ENCODE measurements around the gene DNAJB1. TPM values are rescaled to one million over a fixed set of nuclear protein-coding genes. Genes with fewer than 3 reads are reported as not detected.

Gene DNAJB1
- total and polyA plus RNA-seq, 2 of the 4 experiments (the other 2 are of a cell fraction): 88.2 to 95.4 TPM

DNA sequence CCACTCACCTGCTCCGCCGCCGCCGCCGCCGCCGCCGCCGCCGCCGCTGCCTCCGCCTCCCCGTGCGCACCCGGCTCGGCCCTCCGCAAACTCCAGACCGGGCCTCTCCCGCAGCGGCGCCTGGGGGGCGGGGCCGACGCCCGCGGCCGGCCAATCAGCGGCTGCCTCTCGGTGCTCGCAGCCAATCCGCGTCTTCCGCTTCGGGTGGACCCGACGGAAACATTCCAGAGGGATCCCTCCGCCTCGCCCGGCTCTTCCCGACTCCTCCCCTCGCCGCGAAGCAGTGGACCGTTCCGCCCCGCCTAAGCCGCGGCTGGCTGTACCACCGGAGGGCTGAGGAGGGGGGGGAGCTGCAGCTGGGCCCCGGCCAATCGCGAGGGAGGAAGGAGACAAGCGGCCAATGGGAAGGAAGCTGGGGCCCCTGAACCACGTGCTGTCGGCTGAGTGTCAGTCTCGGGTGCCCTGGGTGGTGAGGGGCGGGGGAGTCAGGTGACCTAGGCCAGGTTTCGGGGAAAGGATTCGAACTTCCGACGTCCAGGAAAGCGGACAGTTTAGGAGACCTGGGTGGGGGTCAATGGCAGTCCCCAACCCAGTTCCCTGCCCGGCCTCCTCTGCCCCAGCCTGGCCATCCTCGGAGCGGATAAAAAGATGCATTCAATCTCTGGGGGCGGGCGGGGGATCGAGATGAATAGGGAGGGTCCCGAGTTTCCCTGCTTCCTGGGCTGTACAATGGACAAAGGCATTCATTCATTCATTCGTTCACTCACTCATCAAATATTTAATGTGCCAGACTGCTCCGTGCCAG is 22.0 kb downstream of the DNAJB1 start, which contains the start of gene GIPC1:
TSS of gene GIPC1 (minus strand) at position 99 of the 805 bp plus-strand sequence. CDS start 13,151 bp downstream, outside the sequence.
- Histone ChIP-seq H2BK20ac (ENCODE audit: low read depth, low read length) (no peak within 1 kb of the TSS), H2BK5ac (ENCODE audit: low read depth, low read length, poor library complexity, severe bottlenecking) (peak within 1 kb of the TSS; percentile 79), H3K14ac (replicated peaks; ENCODE audit: low read depth, low read length) (peak within 1 kb of the TSS; percentile 93), H4K20me1 (ENCODE audit: insufficient read depth, low read length) (peaks cover 24% of the 10 kb centered on the region), H3K56ac (ENCODE audit: extremely low read depth, insufficient read depth, low read length) (peak within 1 kb of the TSS; percentile 68; the same call in 1 of the 2 replicates), H3K27ac (ENCODE audit: insufficient read depth, low read length) (peak within 1 kb of the TSS; percentile 62), H2AK5ac (ENCODE audit: low read depth, low read length) (peak within 1 kb of the TSS; percentile 92), H3K4me3 (ENCODE audit: insufficient read depth, low read depth, low read length) (peak within 1 kb of the TSS; percentile 100), H3K23ac (ENCODE audit: low read depth, low read length) (peak within 1 kb of the TSS; percentile 32), H3K9ac (ENCODE audit: low read depth, low read length) (peak within 1 kb of the TSS; percentile 73), H3K4ac (ENCODE audit: low read depth, low read length) (peak within 1 kb of the TSS; percentile 70), H2BK120ac (ENCODE audit: low read depth, low read length) (peak within 1 kb of the TSS; percentile 38), H4K8ac (ENCODE audit: low read depth in 2 of 2, low read length in 2 of 2) (peak within 1 kb of the TSS; percentile 45 to 62), H3K4me2 (ENCODE audit: low read depth, low read length) (peak within 1 kb of the TSS; percentile 99), H4K5ac (ENCODE audit: low read depth, low read length) (peak within 1 kb of the TSS; percentile 78; the same call in 1 of the 2 replicates), H3K18ac (ENCODE audit: low read depth, low read length) (no peak within 1 kb of the TSS), H2AK9ac (replicated peaks; ENCODE audit: low read depth, low read length, poor library complexity) (peak within 1 kb of the TSS; percentile 99), H3K27me3 (ENCODE audit: control insufficient read depth, insufficient read depth, low read length) (no peaks in the 10 kb centered on the region), H3K9me1 (ENCODE audit: insufficient read depth, low read length) (peaks cover 11% of the 10 kb centered on the region), H3K4me1 (ENCODE audit: control insufficient read depth, insufficient read depth, low read length) (peaks cover 8% of the 10 kb centered on the region), H3K79me1 (ENCODE audit: low read depth in 1 of 2, low read length in 2 of 2) (peaks cover 20 to 36% of the 10 kb centered on the region in 2 experiments), H3K36me3 (ENCODE audit: control insufficient read depth, insufficient read depth, low read length) (peaks cover 11% of the 10 kb centered on the region), H4K91ac (ENCODE audit: insufficient read depth, low read depth, low read length) (peak within 1 kb of the TSS; percentile 31), H3K9me3 (ENCODE audit: control insufficient read depth, insufficient read depth, low read length) (no peaks in the 10 kb centered on the region), H2AFZ (replicated peaks; ENCODE audit: low read length, poor library complexity) (peak within 1 kb of the TSS; percentile 92), H2BK15ac (ENCODE audit: low read depth, low read length) (0 out of 3 replicates have a peak within 1 kb of the TSS, but pooled peaks have one; percentile 12)
- DNase-seq (peak; percentile 99), ATAC-seq (ENCODE audit: low read depth) (peak; percentile 99)
- in situ Hi-C loops (cut with MboI; ENCODE audit: low sequenced_read_pairs) (no loop called here), intact Hi-C loops (cut with micrococcal nuclease) (no loop called here), dilution Hi-C loops (cut with HindIII; ENCODE audit: low sequenced_read_pairs, unreplicated experiment) (no loop called here)
- CTCF ChIA-PET: no interaction called here
- POLR2A ChIA-PET (ENCODE audit: unreplicated experiment): no interaction called here
- WGBS, 2 experiments (ENCODE audit: extremely low coverage in 2 of 2, insufficient read length in 1 of 2): 0% methylated on average over 16 of the region's 71 CpGs; no CpG with 5 or more reads in 1 of the 2 experiments
- no TSS peak for BruUV-seq (replicated peaks)
- TF ChIP-seq SMC3 (IDR thresholded peaks at IDR 0.05; ENCODE audit: low read depth, low read length) (no peak), MAZ (IDR thresholded peaks at IDR 0.05; ENCODE audit: borderline replicate concordance, low read depth, low read length) (peak; percentile 83; the same call in 1 of the 2 replicates), NFE2L2 (IDR thresholded peaks at IDR 0.05; ENCODE audit: low read depth, low read length) (no peak), RAD21 (IDR thresholded peaks at IDR 0.05; ENCODE audit: low read length) (no peak), RFX5 (IDR thresholded peaks at IDR 0.05; ENCODE audit: low read depth, low read length) (0 out of 2 replicates have a peak, but pooled peaks have one; percentile 54), MAFK (IDR thresholded peaks at IDR 0.05; ENCODE audit: low read depth, low read length) (no peak), MXI1 (IDR thresholded peaks at IDR 0.05; ENCODE audit: borderline replicate concordance, low read depth, low read length) (peak; percentile 49; the same call in 1 of the 2 replicates), CHD1 (IDR thresholded peaks at IDR 0.05; ENCODE audit: low read depth, low read length) (peak; percentile 94; the same call in 1 of the 2 replicates), POLR2A (IDR thresholded peaks at IDR 0.05; ENCODE audit: low read depth, low read length) (peak; percentile 31; the same call in 1 of the 2 replicates), BHLHE40 (IDR thresholded peaks at IDR 0.05; ENCODE audit: low read depth, low read length) (peak; percentile 96), CEBPB (IDR thresholded peaks at IDR 0.05; ENCODE audit: low read depth, low read length) (no peak)
- TF ChIP-seq, protein P1, sequence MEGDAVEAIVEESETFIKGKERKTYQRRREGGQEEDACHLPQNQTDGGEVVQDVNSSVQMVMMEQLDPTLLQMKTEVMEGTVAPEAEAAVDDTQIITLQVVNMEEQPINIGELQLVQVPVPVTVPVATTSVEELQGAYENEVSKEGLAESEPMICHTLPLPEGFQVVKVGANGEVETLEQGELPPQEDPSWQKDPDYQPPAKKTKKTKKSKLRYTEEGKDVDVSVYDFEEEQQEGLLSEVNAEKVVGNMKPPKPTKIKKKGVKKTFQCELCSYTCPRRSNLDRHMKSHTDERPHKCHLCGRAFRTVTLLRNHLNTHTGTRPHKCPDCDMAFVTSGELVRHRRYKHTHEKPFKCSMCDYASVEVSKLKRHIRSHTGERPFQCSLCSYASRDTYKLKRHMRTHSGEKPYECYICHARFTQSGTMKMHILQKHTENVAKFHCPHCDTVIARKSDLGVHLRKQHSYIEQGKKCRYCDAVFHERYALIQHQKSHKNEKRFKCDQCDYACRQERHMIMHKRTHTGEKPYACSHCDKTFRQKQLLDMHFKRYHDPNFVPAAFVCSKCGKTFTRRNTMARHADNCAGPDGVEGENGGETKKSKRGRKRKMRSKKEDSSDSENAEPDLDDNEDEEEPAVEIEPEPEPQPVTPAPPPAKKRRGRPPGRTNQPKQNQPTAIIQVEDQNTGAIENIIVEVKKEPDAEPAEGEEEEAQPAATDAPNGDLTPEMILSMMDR (conservative IDR thresholded peaks at IDR 0.05; ENCODE audit: low read depth, low read length): no peak
- TF ChIP-seq, protein P2, sequence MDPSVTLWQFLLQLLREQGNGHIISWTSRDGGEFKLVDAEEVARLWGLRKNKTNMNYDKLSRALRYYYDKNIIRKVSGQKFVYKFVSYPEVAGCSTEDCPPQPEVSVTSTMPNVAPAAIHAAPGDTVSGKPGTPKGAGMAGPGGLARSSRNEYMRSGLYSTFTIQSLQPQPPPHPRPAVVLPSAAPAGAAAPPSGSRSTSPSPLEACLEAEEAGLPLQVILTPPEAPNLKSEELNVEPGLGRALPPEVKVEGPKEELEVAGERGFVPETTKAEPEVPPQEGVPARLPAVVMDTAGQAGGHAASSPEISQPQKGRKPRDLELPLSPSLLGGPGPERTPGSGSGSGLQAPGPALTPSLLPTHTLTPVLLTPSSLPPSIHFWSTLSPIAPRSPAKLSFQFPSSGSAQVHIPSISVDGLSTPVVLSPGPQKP (IDR thresholded peaks at IDR 0.05; ENCODE audit: borderline replicate concordance, low read depth, low read length): no peak
- TF ChIP-seq, protein P3, sequence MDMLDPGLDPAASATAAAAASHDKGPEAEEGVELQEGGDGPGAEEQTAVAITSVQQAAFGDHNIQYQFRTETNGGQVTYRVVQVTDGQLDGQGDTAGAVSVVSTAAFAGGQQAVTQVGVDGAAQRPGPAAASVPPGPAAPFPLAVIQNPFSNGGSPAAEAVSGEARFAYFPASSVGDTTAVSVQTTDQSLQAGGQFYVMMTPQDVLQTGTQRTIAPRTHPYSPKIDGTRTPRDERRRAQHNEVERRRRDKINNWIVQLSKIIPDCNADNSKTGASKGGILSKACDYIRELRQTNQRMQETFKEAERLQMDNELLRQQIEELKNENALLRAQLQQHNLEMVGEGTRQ (IDR thresholded peaks at IDR 0.05; ENCODE audit: low read depth, low read length): peak; percentile 96

Measured in IMR-90 (cell line).